NCI-H2107 (cell line): ENCODE data around the gene CDRT4.

Experiments
- DNase-seq: peaks from one replicate; lab custom pipeline; 2025; lab: John Stamatoyannopoulos, UW

Gene CDRT4

DNA sequence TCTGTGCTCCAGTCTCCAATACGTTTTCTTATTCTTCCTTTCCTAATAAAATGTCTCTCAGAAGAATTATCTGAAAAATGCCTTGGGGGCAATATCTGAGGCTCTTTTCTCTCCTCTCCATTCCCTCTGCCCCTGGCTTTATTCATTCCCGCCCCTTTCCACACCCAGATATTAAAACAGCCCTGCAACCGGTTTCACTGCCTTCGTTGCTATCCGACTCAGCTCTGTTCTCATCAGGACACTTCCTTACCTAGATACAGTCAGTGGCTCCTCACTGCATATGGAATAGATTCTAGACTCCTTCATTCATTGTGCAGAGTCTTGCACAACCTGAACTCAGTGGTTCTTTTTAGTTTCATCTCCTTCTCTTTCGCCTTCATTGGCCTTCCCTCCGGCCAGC, 74.0 kb downstream of the CDRT4 start:
- no peak for DNase-seq

DNA sequence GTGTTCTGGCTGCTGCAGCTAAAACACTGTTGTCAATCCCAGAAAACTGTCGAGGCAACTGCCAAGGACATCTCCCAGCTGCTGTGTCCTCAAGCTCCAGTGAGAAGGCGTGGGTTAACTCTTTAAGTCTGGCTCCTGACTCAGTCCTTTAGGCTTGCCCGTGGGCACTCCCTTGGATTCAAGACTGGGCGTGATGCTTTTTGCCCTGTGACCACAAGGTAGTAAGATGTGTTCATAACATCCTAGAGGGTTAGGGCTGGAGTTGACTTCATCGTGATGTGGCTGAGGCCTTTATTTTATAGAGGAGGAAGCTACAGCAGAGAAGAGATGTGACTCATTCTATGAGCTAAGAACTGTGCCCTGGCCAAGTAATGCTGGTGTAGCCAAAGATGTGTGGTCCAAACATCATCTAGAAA, 75.1 kb downstream of the CDRT4 start:
- DNase-seq, result no peak

GRCh38 chr17:15388356-15389041, 78.9 kb downstream of the CDRT4 start:
- no peak for DNase-seq

- DNase-seq, result no peak
Observed at GRCh38 chr17:15386083-15386482, 81.3 kb downstream of the CDRT4 start.
